ENCODE measurements around the gene PIK3R2. TPM values are rescaled to one million over a fixed set of nuclear protein-coding genes. Genes with fewer than 3 reads are reported as not detected.

PIK3R2 gene
- total and polyA plus RNA-seq, 2 of the 13 experiments (the other 11 are each of a cell fraction or from before 2014, with no cell fraction given) = 18.6 to 25.3 TPM

GRCh38 chr19:18192673-18193387 is 39.9 kb downstream of the PIK3R2 start, which contains the start of gene MPV17L2 (continued):
- TF ChIP-seq ZBTB39 (CRISPR knock-in tag; IDR thresholded peaks at IDR 0.05) (no peak), KAT8 (CRISPR knock-in tag; IDR thresholded peaks at IDR 0.05) (no peak; the same call in none of the 2 replicates), ZNF83 (CRISPR knock-in tag; IDR thresholded peaks at IDR 0.05; ENCODE audit: borderline replicate concordance) (no peak), BRD4 (CRISPR knock-in tag; IDR thresholded peaks at IDR 0.05) (no peak), PAWR (CRISPR knock-in tag; IDR thresholded peaks at IDR 0.05; ENCODE audit: borderline replicate concordance) (no peak), SALL1 (CRISPR knock-in tag; IDR thresholded peaks at IDR 0.05) (no peak), ZNF616 (CRISPR knock-in tag; IDR thresholded peaks at IDR 0.05; ENCODE audit: low read depth) (no peak), MED1 (CRISPR knock-in tag; IDR thresholded peaks at IDR 0.05) (no peak; the same call in 1 of the 2 replicates), E2F5 (CRISPR knock-in tag; conservative IDR thresholded peaks at IDR 0.05) (no peak), RBAK (CRISPR knock-in tag; IDR thresholded peaks at IDR 0.05) (no peak), ZBTB34 (CRISPR knock-in tag; IDR thresholded peaks at IDR 0.05) (no peak), ARNT (IDR thresholded peaks at IDR 0.05) (no peak), ZMYM3 (CRISPR knock-in tag; IDR thresholded peaks at IDR 0.05) (no peak), REL (CRISPR knock-in tag; conservative IDR thresholded peaks at IDR 0.05) (no peak), ZFP90 (CRISPR knock-in tag; IDR thresholded peaks at IDR 0.05; ENCODE audit: borderline replicate concordance) (0 out of 2 replicates have a peak, but pooled peaks have one; percentile 43), ATF5 (CRISPR knock-in tag; IDR thresholded peaks at IDR 0.05; ENCODE audit: low read depth) (no peak), ISX (CRISPR knock-in tag; conservative IDR thresholded peaks at IDR 0.05) (no peak), ZNF557 (CRISPR knock-in tag; IDR thresholded peaks at IDR 0.05) (no peak), ZNF574 (CRISPR knock-in tag; IDR thresholded peaks at IDR 0.05) (peak; percentile 79; the same call in 1 of the 2 replicates), MED8 (CRISPR knock-in tag; IDR thresholded peaks at IDR 0.05; ENCODE audit: insufficient replicate concordance) (no peak), SMARCC2 (IDR thresholded peaks at IDR 0.05) (no peak), MAFF (IDR thresholded peaks at IDR 0.05; ENCODE audit: low read depth, low read length) (no peak), ZNF768 (CRISPR knock-in tag; IDR thresholded peaks at IDR 0.05) (no peak; the same call in 1 of the 2 replicates), ZNF160 (CRISPR knock-in tag; IDR thresholded peaks at IDR 0.05) (no peak; the same call in 1 of the 2 replicates)
